DLD1 (cell line): ENCODE measurements around the gene MRE11.
"Not testable (repeated sequence)": the region's sequence is repeated elsewhere in the genome, so short reads cannot be mapped to it uniquely, and the experiment has no call there.

Experiments
- in situ Hi-C: cut with HindIII; loops from 2 replicates; pipeline ENCODE4 v1.10.0; 2017; ENCODE audit warnings: low sequenced_read_pairs

MRE11 gene

GRCh38 chr11:94507485-94507884, 13.8 kb upstream of the MRE11 start:
- in situ Hi-C loops = no loop called here

GRCh38 chr11:94506513-94506912, 12.9 kb upstream of the MRE11 start:
- in situ Hi-C loops = not testable (repeated sequence)

GRCh38 chr11:94504689-94505293, 11.1 kb upstream of the MRE11 start:
- in situ Hi-C loops = no loop called here

- in situ Hi-C loops = no loop called here
Observed at GRCh38 chr11:94501522-94501921, 7.9 kb upstream of the MRE11 start.

- in situ Hi-C loops = no loop called here
Observed at GRCh38 chr11:94500181-94500580, 6.5 kb upstream of the MRE11 start.

- in situ Hi-C loops = loop anchor here (10.0 kb wide), 2 partner anchors 159 to 579 kb away; no protein-coding TSS in a partner anchor
Observed at GRCh38 chr11:94494126-94494680, 559 bp upstream of the MRE11 start.

GRCh38 chr11:94486068-94486467, 7.6 kb downstream of the MRE11 start:
- in situ Hi-C loops = no loop called here

GRCh38 chr11:94481342-94481741, 12.3 kb downstream of the MRE11 start:
- in situ Hi-C loops = no loop called here

- in situ Hi-C loops = no loop called here
Observed at GRCh38 chr11:94477624-94478023, 16.0 kb downstream of the MRE11 start.

- in situ Hi-C loops = no loop called here
Observed at GRCh38 chr11:94472916-94473799, 20.5 kb downstream of the MRE11 start.

GRCh38 chr11:94469416-94469815, 24.2 kb downstream of the MRE11 start:
- in situ Hi-C loops = no loop called here

GRCh38 chr11:94459576-94459975, 34.1 kb downstream of the MRE11 start:
- in situ Hi-C loops = no loop called here

- in situ Hi-C loops = no loop called here
Observed at GRCh38 chr11:94457118-94458029, 36.3 kb downstream of the MRE11 start.

- in situ Hi-C loops = no loop called here
Observed at GRCh38 chr11:94455861-94456260, 37.8 kb downstream of the MRE11 start.

GRCh38 chr11:94454301-94454700, 39.3 kb downstream of the MRE11 start:
- in situ Hi-C loops = no loop called here

GRCh38 chr11:94452988-94453387, 40.7 kb downstream of the MRE11 start:
- in situ Hi-C loops = no loop called here

- in situ Hi-C loops = no loop called here
Observed at GRCh38 chr11:94450048-94450447, 43.6 kb downstream of the MRE11 start.

GRCh38 chr11:94449437-94449836, 44.2 kb downstream of the MRE11 start:
- in situ Hi-C loops = loop anchor here (25.0 kb wide), 2 partner anchors 112 to 262 kb away; no protein-coding TSS in a partner anchor

- in situ Hi-C loops = loop anchor here (25.0 kb wide), 2 partner anchors 112 to 262 kb away; no protein-coding TSS in a partner anchor
Observed at GRCh38 chr11:94449029-94449428, 44.6 kb downstream of the MRE11 start.

- in situ Hi-C loops = loop anchor here (25.0 kb wide), 2 partner anchors 110 to 260 kb away; no protein-coding TSS in a partner anchor
Observed at GRCh38 chr11:94447149-94447548, 46.5 kb downstream of the MRE11 start.

- in situ Hi-C loops = loop anchor here (25.0 kb wide), 2 partner anchors 108 to 258 kb away; no protein-coding TSS in a partner anchor
Observed at GRCh38 chr11:94445641-94446040, 48.0 kb downstream of the MRE11 start.
